ENCODE results near the gene SREBF1. TPM values are rescaled to one million over a fixed set of nuclear protein-coding genes. Genes with fewer than 3 reads are reported as not detected.

The SREBF1 gene
- total and polyA plus RNA-seq, 2 of the 8 experiments (the other 6 are each of a cell fraction or from before 2014, with no cell fraction given) = 28.6 to 70.8 TPM

GRCh38 chr17:17824119-17824782 is 12.5 kb downstream of the SREBF1 start:
- no peak overlapping the region for H3K56ac ChIP-seq (replicated peaks; ENCODE audit: insufficient read length, low read depth, low read length)
- peaks cover 5% of the 10 kb centered on the region for H3K23me2 ChIP-seq (ENCODE audit: low read depth, low read length)
- H2AFZ ChIP-seq (ENCODE audit: low read length) = no peak overlapping the region
- H4K5ac ChIP-seq (ENCODE audit: insufficient read length, low read depth, low read length) = peak overlapping the region; percentile 74
- peak overlapping the region; percentile 98 for H2BK20ac ChIP-seq (ENCODE audit: low read length)
- H3K4me2 ChIP-seq (ENCODE audit: insufficient read depth in 1 of 2, low read depth in 2 of 2, low read length in 2 of 2) = peak overlapping the region; percentile 64 to 79
- 0 out of 7 replicates have a peak overlapping the region, but pooled peaks of 2 of the 4 experiments have one; percentile 6 to 8 for H3K9ac ChIP-seq (replicated peaks in 1 of 4; ENCODE audit: extremely low read depth in 1 of 4, low read depth in 3 of 4, low read length in 3 of 4)
- H4K8ac ChIP-seq (ENCODE audit: extremely low read depth, insufficient read depth, low read length) = peak overlapping the region; percentile 92; the same call in 1 of the 2 replicates
- H2AK5ac ChIP-seq (ENCODE audit: low read depth, low read length) = peak overlapping the region; percentile 98
- WGBS, 2 experiments (ENCODE audit: extremely low coverage in 1 of 2, insufficient coverage in 1 of 2, insufficient read length in 1 of 2, insufficient replicate concordance in 2 of 2, low coverage in 1 of 2, low lambda C conversion rate in 2 of 2, missing lambda C conversion rate in 1 of 2) = 42% methylated on average over 11 of the region's 11 CpGs; no CpG with 5 or more reads in 1 of the 2 experiments
- H3K36me3 ChIP-seq (ENCODE audit: control insufficient read depth in 2 of 4, insufficient read depth in 4 of 4, low read length in 3 of 4) = peaks cover 0 to 8% (median 3%) of the 10 kb centered on the region in 4 experiments; a peak in 5 of 8 replicates
- H2BK15ac ChIP-seq (ENCODE audit: low read length) = peak overlapping the region; percentile 98; the same call in 1 of the 2 replicates
- peak overlapping the region; percentile 94 for H3K18ac ChIP-seq (ENCODE audit: extremely low read depth, low read length)
- peak overlapping the region; percentile 95 for H3K4ac ChIP-seq (replicated peaks; ENCODE audit: insufficient read length, low read depth, low read length)
- ChIA-PET CTCF (ENCODE audit: partially characterized antibody) (interaction anchor here (1.3 to 8.9 kb wide), 4 partner anchors 12 to 97 kb away, joined by 3 to 66 read pairs (median 18); partner anchors contain the start of gene SREBF1), POLR2A (ENCODE audit: partially characterized antibody) (interaction anchor here (0.8 to 24.7 kb wide), 8 partner anchors 6 to 136 kb away, joined by 3 to 532 read pairs (median 4); partner anchors contain the start of gene SREBF1)
- no peaks in the 10 kb centered on the region; a peak in 1 of 7 replicates for H3K27me3 ChIP-seq (replicated peaks in 1 of 4; ENCODE audit: control insufficient read depth in 3 of 4, extremely low read depth in 1 of 4, insufficient read depth in 3 of 4, low read length in 3 of 4)
- peak overlapping the region; percentile 78 for H3K27ac ChIP-seq (ENCODE audit: low read depth, low read length)
- H3K23ac ChIP-seq (ENCODE audit: insufficient read length) = no peak overlapping the region
- peaks cover 13 to 37% (median 25%) of the 10 kb centered on the region in 4 experiments for H3K4me1 ChIP-seq (replicated peaks in 1 of 4; ENCODE audit: control insufficient read depth in 3 of 4, insufficient read depth in 4 of 4, low read length in 3 of 4)
- H4K20me1 ChIP-seq (replicated peaks in 1 of 2; ENCODE audit: control insufficient read depth in 1 of 2, insufficient read depth in 2 of 2, low read length in 2 of 2) = peaks cover 41 to 67% of the 10 kb centered on the region in 2 experiments
- peaks cover 30% of the 10 kb centered on the region for H3K79me1 ChIP-seq (ENCODE audit: low read depth, low read length)
- peak in 1 of 2 experiments; percentile 68 for DNase-seq (ENCODE audit: low read depth in 1 of 2, low spot score in 2 of 2)
- FAIRE-seq = no peak
- peaks cover 5 to 67% of the 10 kb centered on the region in 2 experiments; a peak in 3 of 4 replicates for H3K79me2 ChIP-seq (ENCODE audit: control insufficient read depth in 1 of 2, insufficient read depth in 2 of 2, low read length in 2 of 2)
- H3K14ac ChIP-seq (ENCODE audit: insufficient read length) = no peak overlapping the region
- H2BK12ac ChIP-seq (ENCODE audit: low read depth, low read length) = peak overlapping the region; percentile 100
- H2BK5ac ChIP-seq (ENCODE audit: low read depth, low read length) = peak overlapping the region; percentile 98
- no peaks in the 10 kb centered on the region for H3K9me3 ChIP-seq (ENCODE audit: insufficient read depth in 2 of 2, low read depth in 1 of 2, low read length in 1 of 2)
- H2BK120ac ChIP-seq (replicated peaks; ENCODE audit: low read depth, low read length) = peak overlapping the region; percentile 88
- peak overlapping the region in 3 of 4 experiments; percentile 11 to 47 (median 26); a peak in 6 of 8 replicates for H3K4me3 ChIP-seq (ENCODE audit: extremely low read depth in 1 of 4, insufficient read depth in 2 of 4, low read depth in 3 of 4, low read length in 4 of 4)
- H4K91ac ChIP-seq (replicated peaks; ENCODE audit: insufficient read length, low read length) = peak overlapping the region; percentile 95
- 0 out of 3 replicates have a peak, but pooled peaks of 1 of the 2 experiments have one; percentile 30 for TF ChIP-seq POLR2A (IDR thresholded peaks at IDR 0.05; ENCODE audit: control extremely low read depth in 1 of 2, low read depth in 2 of 2, low read length in 2 of 2)
- no peak for TF ChIP-seq CHD2 (IDR thresholded peaks at IDR 0.05; ENCODE audit: low read length)
- TF ChIP-seq RAD21 (IDR thresholded peaks at IDR 0.05 in 1 of 2, conservative IDR thresholded peaks at IDR 0.05 in 1 of 2; ENCODE audit: low read depth in 2 of 2, low read length in 2 of 2) = no peak
- peak; percentile 63 for TF ChIP-seq ASH2L (IDR thresholded peaks at IDR 0.05; ENCODE audit: low read length)
- no peak for TF ChIP-seq RNF2 (IDR thresholded peaks at IDR 0.05; ENCODE audit: borderline replicate concordance, low read depth, low read length, missing control alignments, poor library complexity, severe bottlenecking)
